GM10847 (cell line): ENCODE results near the gene HEPACAM2.

ENCODE experiments used
- POLR2A ChIP-seq: IDR thresholded peaks from 2 replicates; pipeline ENCODE4 v1.6.1; 2011; ENCODE audit not compliant: insufficient read length; ENCODE audit errors: extremely low read depth

HEPACAM2 gene

GRCh38 chr7:93219868-93220267 is 6.4 kb downstream of the HEPACAM2 start:
- no peak for TF ChIP-seq POLR2A

GRCh38 chr7:93218997-93219827 is 7.1 kb downstream of the HEPACAM2 start:
- TF ChIP-seq POLR2A = no peak

DNA sequence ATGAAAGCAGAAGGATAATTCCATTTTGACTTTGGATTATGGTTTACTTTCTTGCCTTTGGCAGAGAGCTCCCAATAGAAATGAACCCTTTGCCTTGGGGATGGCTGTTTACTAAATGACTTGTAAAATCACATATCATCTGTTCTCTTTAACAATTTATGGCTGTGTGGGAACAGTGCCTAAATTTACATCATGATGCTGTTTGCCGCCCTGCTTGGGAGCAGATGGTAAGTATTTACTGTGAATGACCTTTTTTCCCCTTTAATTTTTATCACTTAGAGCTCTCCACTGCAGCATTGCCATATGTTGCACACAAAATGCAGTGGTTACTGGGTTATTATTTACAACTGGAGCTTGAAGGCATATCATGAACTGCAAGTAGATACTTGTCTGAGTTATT is 13.4 kb downstream of the HEPACAM2 start:
- TF ChIP-seq POLR2A = no peak

GRCh38 chr7:93211228-93211818 is 14.9 kb downstream of the HEPACAM2 start:
- TF ChIP-seq POLR2A = no peak

DNA sequence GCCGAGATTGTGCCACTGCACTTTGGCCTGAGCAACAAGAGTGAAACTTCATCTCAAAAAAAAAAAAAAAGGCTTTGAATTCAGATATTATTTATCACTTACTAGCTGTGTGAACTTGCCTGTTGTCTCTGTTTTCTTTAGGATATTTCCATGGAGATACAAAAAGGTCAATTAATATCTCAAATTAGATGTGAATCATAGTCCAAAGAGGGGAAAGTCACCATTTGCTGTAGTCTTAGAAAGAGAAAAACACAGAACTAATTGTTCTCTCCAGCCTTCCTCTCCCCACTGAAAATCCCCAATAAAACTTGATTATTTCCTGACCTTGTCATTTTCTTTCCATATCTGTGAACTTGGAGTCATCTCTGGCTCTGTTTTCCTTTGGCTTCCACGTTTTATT is 21.2 kb downstream of the HEPACAM2 start:
- no peak for TF ChIP-seq POLR2A

- TF ChIP-seq POLR2A = no peak
Measured at GRCh38 chr7:93203496-93203895, 22.8 kb downstream of the HEPACAM2 start.

DNA sequence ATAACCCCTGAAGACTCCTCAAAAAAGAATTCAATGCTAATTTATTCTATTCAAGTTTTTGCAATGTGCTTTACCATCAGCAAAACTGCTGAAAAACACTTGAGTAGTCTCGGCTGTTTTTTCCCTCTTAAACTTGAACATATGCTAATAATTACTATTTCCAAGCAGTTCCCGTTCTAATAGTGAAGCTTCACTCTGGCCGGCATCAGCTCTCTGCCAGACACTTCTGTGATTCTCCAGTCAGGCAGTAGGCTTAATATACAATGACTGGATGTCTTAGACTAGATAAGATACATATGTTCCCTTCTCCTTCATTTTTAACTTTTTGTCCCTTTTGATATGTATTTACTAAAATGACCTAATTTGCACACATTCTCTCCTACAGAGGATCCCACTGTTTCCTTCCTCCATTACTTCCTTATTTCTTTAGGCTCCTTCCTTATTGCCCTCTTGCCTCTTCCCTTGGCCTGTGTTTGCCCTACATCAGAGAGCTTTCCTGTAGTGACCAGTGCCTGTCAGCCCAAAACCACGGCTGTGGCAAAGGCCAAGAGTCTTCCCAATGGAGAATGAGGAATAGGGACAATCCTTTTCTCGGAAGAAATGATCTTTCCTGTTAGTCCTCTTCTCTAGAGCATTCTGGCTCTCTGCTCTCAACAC is 23.5 kb downstream of the HEPACAM2 start:
- no peak for TF ChIP-seq POLR2A

DNA sequence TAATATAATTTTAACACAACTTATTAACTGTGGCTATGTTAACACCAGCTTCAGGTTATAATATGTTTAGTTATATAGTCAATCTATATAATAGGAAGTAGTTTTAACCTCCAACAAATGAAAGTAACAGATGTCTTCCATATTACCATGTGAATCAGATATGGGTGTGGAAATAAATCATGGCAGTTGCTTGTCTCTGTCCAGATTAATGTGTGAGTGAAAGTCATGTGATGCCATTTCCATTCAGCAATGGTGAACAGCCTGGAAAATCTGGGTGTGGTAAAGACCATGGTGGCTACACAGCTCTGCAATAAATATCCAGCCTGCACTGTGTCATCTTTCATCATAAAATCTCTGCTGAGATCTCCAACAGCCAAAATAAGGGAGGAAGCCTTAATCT is 27.8 kb downstream of the HEPACAM2 start:
- no peak for TF ChIP-seq POLR2A

DNA sequence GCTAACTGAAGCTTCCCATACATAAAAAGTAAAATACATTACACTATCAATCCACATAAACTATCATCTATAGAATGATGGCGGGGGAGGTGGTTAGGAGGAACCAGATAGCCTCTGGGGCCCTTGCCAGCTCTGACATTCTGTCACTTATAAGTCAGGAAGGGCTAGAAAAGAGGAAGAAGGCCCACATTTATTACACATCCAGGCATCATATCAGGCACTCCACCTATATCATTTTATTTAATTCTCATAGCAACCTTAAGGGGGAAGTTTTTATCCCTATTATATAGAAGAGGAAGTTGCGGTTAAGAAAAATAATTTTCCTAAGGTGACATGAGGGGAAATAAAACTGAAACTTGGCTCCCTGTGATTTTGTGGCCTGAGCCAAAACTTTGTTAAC is 29.9 kb downstream of the HEPACAM2 start:
- TF ChIP-seq POLR2A = no peak

DNA sequence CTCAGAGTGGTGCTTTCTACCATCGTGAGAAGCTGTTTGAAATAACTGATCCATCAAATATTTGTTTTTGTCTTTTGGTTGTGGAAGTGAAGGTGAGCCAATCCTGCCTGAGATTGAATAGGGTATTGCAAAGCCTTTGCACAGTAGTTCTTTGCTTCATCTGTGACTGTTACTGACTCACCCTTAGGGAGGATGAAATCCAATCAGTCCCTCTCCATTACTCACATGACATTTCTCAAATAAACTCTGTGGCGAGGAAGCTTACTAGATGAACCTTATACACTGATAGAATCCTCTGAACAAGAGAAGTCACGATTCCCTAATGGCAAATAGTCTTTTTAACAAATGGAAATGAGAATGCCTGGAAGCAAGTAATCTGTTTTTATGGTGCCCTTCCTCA is 31.9 kb downstream of the HEPACAM2 start:
- no peak for TF ChIP-seq POLR2A

- TF ChIP-seq POLR2A = no peak
Measured at GRCh38 chr7:93188870-93189634, 37.2 kb downstream of the HEPACAM2 start.

DNA sequence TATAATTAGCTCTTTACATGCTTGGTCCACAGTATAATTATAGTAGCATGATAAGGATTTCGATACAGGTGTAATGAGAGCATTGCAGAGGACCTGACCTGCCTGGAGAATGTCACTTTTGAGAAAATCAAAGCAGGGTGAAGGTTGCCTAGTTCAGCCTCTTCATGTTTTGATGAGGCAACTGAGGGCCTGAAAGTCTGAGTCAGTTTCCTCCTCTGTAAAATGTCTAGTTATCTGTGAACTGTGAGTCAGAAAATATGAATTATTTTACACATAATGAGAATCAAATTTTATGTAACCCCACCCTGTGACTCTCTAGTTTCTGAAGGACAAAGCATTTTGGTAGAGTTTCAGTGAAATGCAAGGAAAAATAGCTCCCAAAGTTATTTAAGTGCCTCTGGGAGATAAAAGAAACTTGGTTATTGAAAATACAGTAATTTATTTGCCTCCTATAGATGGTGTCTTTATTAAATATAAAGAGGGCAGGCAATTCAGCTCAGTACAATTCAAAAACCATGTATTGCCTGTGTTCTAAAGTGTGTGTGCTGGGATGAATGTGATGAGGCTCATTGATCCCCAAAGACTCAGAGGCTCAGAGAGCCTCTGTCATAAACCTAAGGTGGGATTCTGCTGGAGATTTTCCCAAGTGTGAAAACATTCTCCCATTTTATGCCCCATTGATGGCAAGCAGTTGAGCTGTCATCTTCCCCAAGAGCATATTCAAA is 40.8 kb downstream of the HEPACAM2 start:
- TF ChIP-seq POLR2A = no peak

GRCh38 chr7:93179173-93179572 is 47.1 kb downstream of the HEPACAM2 start:
- no peak for TF ChIP-seq POLR2A

DNA sequence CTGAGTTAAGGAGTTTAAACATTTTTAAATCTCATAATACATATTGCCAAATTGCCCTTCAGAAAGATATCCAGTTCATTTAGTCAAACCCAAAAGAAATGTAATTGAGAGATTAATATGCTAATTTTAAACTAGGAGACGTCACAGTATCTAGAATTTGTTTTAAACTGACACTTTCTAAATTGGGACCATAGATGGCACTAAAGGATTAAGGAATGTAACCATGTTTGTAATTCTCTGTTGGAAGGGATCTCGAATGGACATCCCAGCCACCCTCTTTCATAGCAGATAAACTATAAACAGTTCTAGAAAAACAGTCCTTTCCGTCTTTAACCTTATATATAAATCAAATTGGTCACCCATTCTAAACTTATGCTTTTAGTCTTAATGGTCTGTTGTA is 48.1 kb downstream of the HEPACAM2 start:
- TF ChIP-seq POLR2A = no peak
